GM19328 (cell line): ENCODE data around the gene GPR15LG.

Experiments
- ATAC-seq: cut with Tn5 transposase; IDR thresholded peaks from one replicate; pipeline ENCODE4 v1.9.1; 2021; ENCODE audit warnings: mild to moderate bottlenecking, moderate library complexity; ENCODE audit not compliant: unreplicated experiment

The GPR15LG gene

DNA sequence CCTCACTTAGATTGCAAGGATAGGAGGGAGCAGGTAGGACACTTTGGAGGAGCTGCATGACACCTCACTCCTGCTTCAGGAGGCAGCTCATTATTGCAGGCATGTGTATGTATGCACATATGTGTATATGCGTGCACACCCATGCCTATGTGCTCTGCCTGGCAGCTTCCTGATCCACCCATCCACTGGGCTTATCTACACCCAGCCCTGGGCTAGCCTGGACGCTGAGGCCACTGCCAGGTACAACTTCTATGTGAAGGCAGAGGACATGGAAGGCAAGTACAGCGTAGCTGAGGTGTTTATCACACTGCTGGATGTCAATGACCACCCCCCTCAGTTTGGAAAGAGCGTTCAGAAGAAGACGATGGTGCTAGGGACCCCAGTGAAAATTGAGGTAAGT, 38.4 kb downstream of the GPR15LG start:
- no peak for ATAC-seq

DNA sequence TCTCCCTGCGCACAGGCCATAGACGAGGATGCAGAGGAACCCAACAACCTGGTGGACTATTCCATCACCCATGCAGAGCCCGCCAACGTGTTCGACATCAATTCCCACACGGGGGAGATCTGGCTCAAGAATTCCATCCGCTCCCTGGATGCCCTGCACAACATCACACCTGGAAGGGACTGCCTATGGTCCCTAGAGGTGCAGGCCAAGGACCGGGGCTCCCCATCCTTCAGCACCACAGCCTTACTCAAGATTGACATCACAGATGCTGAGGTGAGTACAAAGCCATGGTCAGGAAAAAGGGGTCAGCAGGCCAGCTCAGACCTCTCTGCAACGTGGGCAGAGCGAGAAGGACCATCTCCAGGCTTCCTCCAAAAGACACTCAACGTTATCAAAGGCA, 39.5 kb downstream of the GPR15LG start:
- ATAC-seq = no peak

DNA sequence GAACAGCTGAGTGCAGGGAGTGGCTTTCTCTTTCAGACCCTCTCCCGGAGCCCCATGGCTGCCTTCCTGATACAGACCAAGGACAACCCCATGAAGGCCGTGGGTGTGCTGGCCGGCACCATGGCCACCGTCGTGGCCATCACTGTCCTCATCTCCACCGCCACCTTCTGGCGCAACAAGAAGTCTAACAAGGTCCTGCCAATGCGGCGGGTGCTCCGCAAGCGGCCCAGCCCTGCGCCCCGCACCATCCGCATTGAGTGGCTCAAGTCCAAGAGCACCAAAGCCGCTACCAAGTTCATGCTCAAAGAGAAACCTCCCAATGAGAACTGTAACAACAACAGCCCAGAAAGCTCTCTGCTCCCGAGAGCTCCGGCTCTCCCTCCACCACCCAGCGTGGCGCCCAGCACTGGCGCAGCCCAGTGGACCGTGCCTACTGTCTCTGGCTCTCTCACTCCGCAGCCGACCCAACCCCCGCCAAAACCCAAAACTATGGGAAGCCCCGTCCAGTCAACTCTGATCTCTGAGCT, 40.5 kb downstream of the GPR15LG start:
- ATAC-seq = no peak

DNA sequence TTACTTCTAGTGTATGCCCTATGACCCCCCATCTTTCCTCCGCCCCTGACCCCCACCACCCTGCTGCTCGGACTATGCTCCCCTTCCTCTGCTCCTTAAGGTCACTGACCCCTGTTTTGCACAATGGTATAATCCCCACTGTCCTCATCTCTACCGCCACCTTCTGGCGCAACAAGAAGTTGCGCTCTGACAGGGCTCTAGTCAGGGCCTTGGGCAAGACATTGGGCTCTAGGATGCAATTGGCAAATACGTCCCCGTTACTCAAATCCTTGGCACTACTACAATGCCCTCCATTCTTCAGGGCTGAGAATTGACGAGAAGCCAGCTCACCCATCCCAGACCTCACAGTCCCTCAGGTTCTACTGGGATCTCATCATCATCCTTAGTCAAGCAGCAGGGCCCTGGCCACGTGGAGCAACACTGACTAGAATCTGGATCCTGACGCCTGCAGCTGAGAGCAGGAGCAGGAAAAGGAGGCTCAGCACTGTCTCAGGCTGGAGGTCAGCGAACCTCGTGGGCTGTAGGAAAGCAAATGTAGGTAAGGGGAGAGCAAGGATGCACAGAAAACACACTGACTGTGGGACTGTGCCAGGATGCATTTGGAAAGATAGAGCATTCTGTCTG, 41.1 kb downstream of the GPR15LG start:
- peak; percentile 84 for ATAC-seq

DNA sequence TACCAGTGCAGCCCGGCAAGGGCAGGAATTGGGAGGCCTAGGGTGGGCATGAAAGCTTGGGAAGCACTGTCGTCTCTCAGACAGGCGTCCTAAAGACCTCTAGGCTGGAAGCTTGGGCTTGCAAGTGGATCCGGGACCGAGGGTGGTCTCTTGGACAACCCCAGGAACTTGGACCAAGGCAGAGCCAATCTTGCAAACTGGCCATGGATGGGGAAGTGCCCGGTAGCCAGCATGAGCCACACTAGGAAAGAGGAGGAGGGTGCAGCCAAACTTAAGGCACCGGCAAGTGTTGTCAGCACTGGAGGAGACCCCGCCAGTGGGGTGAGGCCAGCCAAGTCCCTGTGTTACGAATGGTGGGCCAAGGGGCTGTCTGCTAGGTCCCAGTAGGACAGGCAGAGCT, 43.2 kb downstream of the GPR15LG start:
- ATAC-seq = no peak

DNA sequence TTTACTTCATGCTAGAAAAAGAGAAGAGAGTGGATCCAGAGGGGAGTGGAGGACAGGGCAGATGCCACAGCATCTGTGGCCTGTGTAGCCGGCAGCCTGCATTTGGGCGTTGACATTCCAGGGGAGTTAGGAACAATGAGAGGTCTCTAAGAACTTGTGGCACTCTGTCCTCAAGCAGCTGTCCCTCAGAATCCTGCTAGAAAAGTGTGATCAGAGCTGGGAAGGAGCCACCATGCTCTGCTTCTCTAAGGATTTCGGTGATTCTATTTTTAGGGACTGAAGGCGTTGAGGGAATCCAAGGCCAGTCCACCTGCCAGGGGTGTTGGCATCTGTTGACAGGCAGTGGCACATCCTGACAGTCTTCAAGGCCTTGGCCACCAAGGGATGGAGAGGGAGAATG, 44.1 kb downstream of the GPR15LG start:
- no peak for ATAC-seq

DNA sequence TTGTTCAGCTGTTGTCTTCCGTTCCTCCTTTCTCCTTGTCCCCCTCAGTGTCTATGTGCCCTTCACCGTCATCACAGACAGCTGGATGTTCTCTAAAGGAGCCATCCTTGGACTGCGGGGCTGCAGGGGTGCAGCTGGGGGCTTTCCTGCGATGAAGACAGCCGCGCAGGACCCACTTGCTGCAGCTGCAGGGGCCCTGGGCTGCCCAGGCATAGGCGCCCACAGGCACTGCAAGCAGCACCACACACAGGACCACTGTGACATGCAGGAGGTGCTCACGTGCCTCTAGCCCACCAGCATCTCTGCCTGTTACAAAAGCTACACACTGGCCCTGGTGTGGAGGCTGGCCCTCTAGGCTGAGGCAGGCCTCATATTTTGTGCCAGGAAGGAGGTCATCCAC, 48.3 kb downstream of the GPR15LG start:
- ATAC-seq = no peak

DNA sequence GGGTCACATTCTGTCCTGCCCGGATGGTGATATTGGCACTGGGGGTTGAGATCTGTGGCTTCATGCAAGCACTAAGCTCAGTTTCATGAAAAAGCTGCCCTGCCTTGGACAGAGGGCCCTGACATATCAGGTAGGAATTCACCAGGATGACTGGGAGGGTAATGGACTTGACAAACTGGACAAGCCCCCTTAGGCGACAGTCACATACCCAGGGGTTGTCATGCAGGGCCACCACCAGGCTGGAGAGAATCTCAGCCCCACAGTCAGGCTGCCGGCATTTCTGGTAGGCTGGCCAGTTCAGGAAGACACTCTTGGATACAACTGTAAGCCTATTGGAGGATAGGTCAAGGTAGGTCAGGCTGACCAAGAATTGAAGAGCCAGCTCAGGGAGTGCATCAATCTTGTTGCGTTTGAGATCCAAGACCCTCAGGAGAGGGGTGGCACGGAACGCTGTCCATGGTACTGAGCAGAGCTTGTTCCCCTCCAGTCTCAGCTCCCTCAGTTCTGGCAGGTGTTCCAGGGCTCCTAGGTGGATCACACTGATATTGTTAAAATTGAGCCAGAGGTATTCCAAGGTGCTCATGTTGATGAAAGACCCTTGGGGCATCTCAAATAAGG, 50.9 kb downstream of the GPR15LG start:
- no peak for ATAC-seq

DNA sequence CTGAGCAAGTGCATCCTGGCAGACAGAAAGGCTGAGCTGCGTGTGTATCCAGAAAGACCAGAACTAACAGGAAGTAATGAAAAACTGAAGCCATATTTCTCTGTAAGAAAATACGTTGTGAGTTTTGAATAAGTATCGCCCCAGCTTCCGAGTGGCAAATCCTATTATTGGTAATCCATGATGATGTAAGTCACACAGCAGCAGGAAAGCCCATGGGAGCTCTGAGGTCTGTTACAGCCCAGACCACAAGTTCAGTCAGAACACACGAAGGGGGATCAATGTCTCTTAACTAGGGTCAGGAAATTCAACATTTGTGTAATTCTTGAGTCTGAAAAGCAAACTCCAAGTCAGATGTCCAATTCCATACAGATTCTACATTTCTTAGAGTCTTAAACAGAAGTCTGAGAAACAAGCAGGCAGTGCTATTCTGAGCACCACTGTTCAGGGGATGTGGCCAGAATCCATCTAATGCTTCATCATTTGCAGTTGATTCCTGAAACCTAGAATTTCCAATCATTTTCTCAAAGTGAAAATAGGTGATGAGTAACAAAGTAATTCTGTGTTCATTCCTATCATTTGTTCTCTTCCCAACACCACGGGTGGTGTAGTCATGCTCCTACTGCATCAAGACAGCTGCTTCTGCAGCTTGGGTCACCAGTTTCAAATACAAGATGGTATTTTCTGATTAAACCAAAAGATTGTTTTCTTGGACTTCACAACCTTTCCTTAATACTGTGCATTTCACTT, 52.0 kb downstream of the GPR15LG start, which contains the start of gene LRIT2:
Gene LRIT2 (minus strand): TSS at position 118 of the 747 bp plus-strand sequence. CDS start 24 bp downstream, at position 94.
- ATAC-seq = no peak

DNA sequence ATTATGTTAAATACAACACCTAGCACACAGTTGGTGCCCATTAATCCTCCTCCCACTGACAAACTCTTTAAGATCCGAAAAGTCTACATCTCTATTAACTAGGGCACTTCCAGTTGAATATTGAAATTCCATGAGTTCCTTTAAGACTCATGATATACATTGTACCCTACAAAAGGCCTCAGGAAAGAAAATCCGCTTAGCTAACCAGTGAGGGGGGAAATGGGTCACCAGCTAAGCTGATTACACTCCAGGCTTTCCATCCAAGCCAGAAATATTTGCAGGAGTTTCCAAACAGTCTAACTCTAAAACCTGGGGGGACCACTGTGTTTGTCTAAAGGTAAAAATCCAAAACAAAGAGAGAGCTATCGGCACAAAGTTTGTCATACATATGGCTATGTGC, 53.0 kb downstream of the GPR15LG start:
- ATAC-seq = no peak

DNA sequence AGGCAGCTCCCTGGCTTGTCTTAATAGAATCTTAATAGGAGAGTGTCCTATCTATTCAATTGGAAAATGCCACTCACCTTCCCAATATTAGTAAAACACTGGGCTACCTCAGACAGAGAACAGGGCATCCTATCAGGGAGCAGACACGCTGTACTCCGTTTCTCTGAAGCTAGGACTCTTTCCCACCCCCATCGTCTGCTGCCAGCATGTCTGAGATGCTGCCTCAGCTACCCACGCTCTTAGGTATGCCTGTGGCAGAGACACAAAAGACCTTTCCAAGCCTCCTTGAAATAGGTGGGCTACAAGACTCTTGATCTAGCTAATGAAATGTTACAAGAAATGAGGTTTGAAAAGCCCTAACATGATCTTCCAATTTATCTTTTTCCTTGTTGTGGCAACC, 54.2 kb downstream of the GPR15LG start:
- no peak for ATAC-seq

DNA sequence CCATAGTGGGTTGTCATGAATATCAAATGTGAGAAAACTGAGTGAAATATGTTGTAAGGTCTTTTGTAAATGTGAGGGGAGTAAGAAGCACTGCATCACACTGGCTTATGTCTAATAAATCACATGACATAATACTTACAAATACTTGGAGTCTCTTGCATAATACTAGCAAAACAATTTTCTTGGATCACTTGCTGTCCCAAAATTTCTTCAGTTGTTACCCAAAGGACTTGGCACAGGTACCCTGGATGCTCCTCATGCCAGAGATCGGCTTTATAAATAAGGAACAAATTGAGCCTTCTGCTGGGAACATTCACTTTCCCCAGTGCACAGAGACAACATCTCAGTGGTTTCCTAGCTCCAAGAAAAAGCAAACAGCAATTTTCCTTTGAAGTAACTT, 56.8 kb downstream of the GPR15LG start:
- no peak for ATAC-seq

DNA sequence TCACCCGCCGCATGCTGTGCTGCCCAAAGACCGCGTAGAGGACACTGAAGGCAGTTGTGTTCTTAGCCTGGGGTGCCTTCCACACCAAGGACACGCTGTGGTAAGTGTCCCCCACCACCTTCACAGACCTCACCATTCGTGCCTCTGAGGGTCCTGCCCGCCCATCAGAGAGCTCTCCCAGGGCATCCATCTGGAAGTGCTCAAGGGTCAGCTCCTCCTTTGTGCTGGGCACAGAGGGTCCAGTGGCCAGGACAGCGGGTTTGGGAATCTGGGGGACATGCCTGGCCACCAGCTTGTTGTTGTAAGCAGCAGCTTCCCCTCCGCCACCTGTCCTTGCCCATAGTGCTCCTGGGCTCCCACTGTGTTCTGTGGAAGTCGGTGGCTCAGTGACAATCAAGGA, 58.8 kb downstream of the GPR15LG start:
- no peak for ATAC-seq

DNA sequence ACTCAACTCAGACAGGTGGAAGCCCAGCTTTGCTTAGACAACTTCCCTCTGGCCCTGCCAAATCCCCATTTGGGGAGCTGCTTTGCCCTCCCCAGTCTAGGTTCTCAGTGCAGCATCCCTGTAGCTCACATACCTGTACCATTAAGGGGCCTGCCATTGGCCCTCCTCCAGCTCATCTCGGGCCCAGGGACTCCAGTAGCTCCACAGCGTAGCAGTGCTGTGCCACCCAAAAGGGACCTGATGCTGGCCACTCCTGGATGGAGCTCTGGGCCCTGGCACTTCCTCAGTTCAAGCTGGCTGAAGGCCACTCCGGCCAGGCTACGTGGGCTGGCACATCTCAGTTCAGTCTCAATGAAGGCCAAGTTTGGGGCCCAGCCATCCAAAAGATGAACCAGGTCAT, 60.3 kb downstream of the GPR15LG start:
- no peak for ATAC-seq

DNA sequence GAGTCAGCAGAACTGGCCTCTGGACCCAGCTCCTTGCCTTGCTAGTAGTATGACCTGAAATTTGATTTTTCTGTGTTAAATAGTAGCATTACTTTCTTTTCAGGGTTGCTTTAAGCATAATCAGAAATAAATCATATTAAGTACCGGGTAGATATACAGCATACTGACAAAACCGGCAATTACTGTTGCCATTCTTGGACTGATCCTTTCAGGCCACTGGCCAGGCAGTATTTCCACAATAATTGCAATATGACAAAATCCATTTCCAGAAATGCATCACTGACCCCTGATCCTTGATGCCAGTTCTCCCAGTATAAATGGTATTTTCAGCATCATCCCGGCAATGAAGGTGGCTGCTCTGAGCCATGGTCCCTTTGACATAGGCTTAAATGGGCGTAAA, 60.9 kb downstream of the GPR15LG start:
- ATAC-seq = no peak
